Transverse colon (tissue), 4 donors: Measurements from ENCODE around the gene PSG1.

ENCODE experiments used
- EP300 ChIP-seq: sonication (generic); formaldehyde crosslinking; IDR thresholded peaks from one replicate; pipeline ENCODE4 v1.6.1; 2017; ENCODE audit warnings: antibody characterized with exemption, low read depth
- POLR2A ChIP-seq: fragments of 450-650 bp; IDR thresholded peaks from one replicate; pipeline ENCODE4 v1.6.1; 2016; ENCODE audit warnings: antibody characterized with exemption, mild to moderate bottlenecking, moderate library complexity
- POLR2AphosphoS5 ChIP-seq, 3 donors: sonication (generic); formaldehyde crosslinking; IDR thresholded peaks; one replicate each; pipeline ENCODE4 v1.6.1; 2016; ENCODE audit warnings: antibody characterized with exemption in 3 of 3
- TF ChIP-seq, protein P1 (sequence below), 5 experiments: fragments of 200-600 bp in 3 of 5; fragments of 450-650 bp in 2 of 5; sonication (generic) in 3 of 5; IDR thresholded peaks; 1 replicate in 2 of 5; 2 replicates in 3 of 5; pipeline ENCODE4 v1.5.1; 2016 to 2017; ENCODE audit warnings: antibody characterized with exemption in 5 of 5, inconsistent platforms in 3 of 5, mild to moderate bottlenecking in 2 of 5, moderate library complexity in 1 of 5

DNA sequence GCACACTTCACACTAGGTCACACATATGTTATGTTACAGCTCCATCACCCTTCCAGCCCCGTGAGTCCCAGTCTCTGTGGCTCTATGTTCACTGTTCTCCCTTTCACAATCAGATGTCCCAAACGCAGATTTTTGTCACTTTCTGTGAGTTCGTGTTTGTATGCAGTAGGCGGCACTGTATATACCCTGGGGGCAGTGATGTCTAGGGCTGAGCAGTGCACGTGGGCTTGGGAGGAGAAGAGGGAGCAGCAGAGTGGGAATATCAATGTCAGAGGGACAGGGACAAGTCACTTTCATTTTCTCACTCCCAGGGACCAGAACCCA is 22.0 kb downstream of the PSG1 start:
- TF ChIP-seq POLR2A (no peak), EP300 (no peak), POLR2AphosphoS5 (IDR thresholded peaks at IDR 0.05) (no peak)
- TF ChIP-seq, protein P1, sequence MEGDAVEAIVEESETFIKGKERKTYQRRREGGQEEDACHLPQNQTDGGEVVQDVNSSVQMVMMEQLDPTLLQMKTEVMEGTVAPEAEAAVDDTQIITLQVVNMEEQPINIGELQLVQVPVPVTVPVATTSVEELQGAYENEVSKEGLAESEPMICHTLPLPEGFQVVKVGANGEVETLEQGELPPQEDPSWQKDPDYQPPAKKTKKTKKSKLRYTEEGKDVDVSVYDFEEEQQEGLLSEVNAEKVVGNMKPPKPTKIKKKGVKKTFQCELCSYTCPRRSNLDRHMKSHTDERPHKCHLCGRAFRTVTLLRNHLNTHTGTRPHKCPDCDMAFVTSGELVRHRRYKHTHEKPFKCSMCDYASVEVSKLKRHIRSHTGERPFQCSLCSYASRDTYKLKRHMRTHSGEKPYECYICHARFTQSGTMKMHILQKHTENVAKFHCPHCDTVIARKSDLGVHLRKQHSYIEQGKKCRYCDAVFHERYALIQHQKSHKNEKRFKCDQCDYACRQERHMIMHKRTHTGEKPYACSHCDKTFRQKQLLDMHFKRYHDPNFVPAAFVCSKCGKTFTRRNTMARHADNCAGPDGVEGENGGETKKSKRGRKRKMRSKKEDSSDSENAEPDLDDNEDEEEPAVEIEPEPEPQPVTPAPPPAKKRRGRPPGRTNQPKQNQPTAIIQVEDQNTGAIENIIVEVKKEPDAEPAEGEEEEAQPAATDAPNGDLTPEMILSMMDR (IDR thresholded peaks at IDR 0.05): no peak
